ACC112 (cell line): ENCODE measurements around the gene LRP1B.
"Not testable (repeated sequence)": the region's sequence is repeated elsewhere in the genome, so short reads cannot be mapped to it uniquely, and the experiment has no call there.

Source experiments
- H2AFZ ChIP-seq: fragments of 200-600 bp; sonication (generic); one replicate; pipeline ENCODE4 v1.6.0; 2017; ENCODE audit warnings: antibody characterized with exemption, low read length; ENCODE audit not compliant: unreplicated experiment
- H3K27ac ChIP-seq: fragments of 200-600 bp; sonication (generic); 2 replicates; pipeline ENCODE4 v1.5.1; 2014; ENCODE audit warnings: low read depth, mild to moderate bottlenecking, antibody characterized with exemption, low read length, moderate library complexity
- H3K27me3 ChIP-seq: fragments of 200-600 bp; sonication (generic); 2 replicates; pipeline ENCODE4 v1.6.1; 2014; ENCODE audit warnings: mild to moderate bottlenecking, antibody characterized with exemption, low read length, moderate library complexity, mixed read lengths; ENCODE audit not compliant: insufficient read depth
- H3K36me3 ChIP-seq: fragments of 200-600 bp; sonication (generic); 2 replicates; pipeline ENCODE4 v1.6.1; 2016; ENCODE audit warnings: mild to moderate bottlenecking, antibody characterized with exemption, low read length, moderate library complexity, mixed read lengths; ENCODE audit not compliant: insufficient read depth
- H3K4me1 ChIP-seq: fragments of 200-600 bp; sonication (generic); one replicate; pipeline ENCODE4 v1.6.1; 2016; ENCODE audit warnings: low read length, mixed read lengths; ENCODE audit not compliant: insufficient read depth, unreplicated experiment, control insufficient read depth
- H3K4me3 ChIP-seq: fragments of 200-600 bp; sonication (generic); 2 replicates; pipeline ENCODE4 v1.5.1; 2014; ENCODE audit warnings: mild to moderate bottlenecking, low read depth, low read length
- H3K79me2 ChIP-seq: fragments of 200-600 bp; sonication (generic); one replicate; pipeline ENCODE4 v1.6.0; 2016; ENCODE audit warnings: low read length; ENCODE audit not compliant: control insufficient read depth, unreplicated experiment, insufficient read depth

Gene LRP1B

GRCh38 chr2:140667203-140667602, 1463.6 kb downstream of the LRP1B start:
- no peaks in the 10 kb centered on the region for H3K36me3 ChIP-seq
- H3K4me3 ChIP-seq = no peak overlapping the region
- no peaks in the 10 kb centered on the region for H3K27me3 ChIP-seq
- H2AFZ ChIP-seq = no peak overlapping the region
- H3K27ac ChIP-seq = no peak overlapping the region
- H3K79me2 ChIP-seq = no peaks in the 10 kb centered on the region
- H3K4me1 ChIP-seq = no peaks in the 10 kb centered on the region

GRCh38 chr2:140662504-140662903, 1468.3 kb downstream of the LRP1B start:
- Histone ChIP-seq H2AFZ (no peak overlapping the region), H3K4me3 (no peak overlapping the region), H3K79me2 (no peaks in the 10 kb centered on the region), H3K27ac (no peak overlapping the region), H3K4me1 (peaks cover 3% of the 10 kb centered on the region), H3K27me3 (no peaks in the 10 kb centered on the region), H3K36me3 (no peaks in the 10 kb centered on the region)

GRCh38 chr2:140658760-140659692, 1471.8 kb downstream of the LRP1B start:
- H3K4me3 ChIP-seq = no peak overlapping the region
- no peaks in the 10 kb centered on the region for H3K79me2 ChIP-seq
- peaks cover 16% of the 10 kb centered on the region for H3K4me1 ChIP-seq
- H3K27me3 ChIP-seq = no peaks in the 10 kb centered on the region
- H2AFZ ChIP-seq = no peak overlapping the region
- no peaks in the 10 kb centered on the region for H3K36me3 ChIP-seq
- no peak overlapping the region for H3K27ac ChIP-seq

GRCh38 chr2:140657657-140658056, 1473.2 kb downstream of the LRP1B start:
- no peaks in the 10 kb centered on the region for H3K79me2 ChIP-seq
- H3K27me3 ChIP-seq = no peaks in the 10 kb centered on the region
- H3K4me1 ChIP-seq = peaks cover 16% of the 10 kb centered on the region
- no peak overlapping the region for H3K4me3 ChIP-seq
- H3K36me3 ChIP-seq = no peaks in the 10 kb centered on the region
- H3K27ac ChIP-seq = no peak overlapping the region
- H2AFZ ChIP-seq = no peak overlapping the region

- H2AFZ ChIP-seq = no peak overlapping the region
- no peaks in the 10 kb centered on the region for H3K36me3 ChIP-seq
- H3K27ac ChIP-seq = no peak overlapping the region
- no peaks in the 10 kb centered on the region for H3K27me3 ChIP-seq
- no peaks in the 10 kb centered on the region for H3K79me2 ChIP-seq
- H3K4me1 ChIP-seq = peaks cover 21% of the 10 kb centered on the region
- no peak overlapping the region for H3K4me3 ChIP-seq
Measured at GRCh38 chr2:140654565-140654964, 1476.3 kb downstream of the LRP1B start.

GRCh38 chr2:140650825-140651224, 1480.0 kb downstream of the LRP1B start:
- Histone ChIP-seq H3K4me3 (no peak overlapping the region), H3K27ac (peak overlapping the region; percentile 53), H3K4me1 (peaks cover 4% of the 10 kb centered on the region), H2AFZ (no peak overlapping the region), H3K27me3 (no peaks in the 10 kb centered on the region), H3K79me2 (no peaks in the 10 kb centered on the region), H3K36me3 (no peaks in the 10 kb centered on the region)

GRCh38 chr2:140650134-140650533, 1480.7 kb downstream of the LRP1B start:
- not testable (repeated sequence) for H2AFZ ChIP-seq, H3K79me2 ChIP-seq, H3K27ac ChIP-seq, H3K27me3 ChIP-seq, H3K4me1 ChIP-seq, H3K4me3 ChIP-seq, H3K36me3 ChIP-seq

- no peaks in the 10 kb centered on the region for H3K27me3 ChIP-seq
- no peak overlapping the region for H2AFZ ChIP-seq
- H3K79me2 ChIP-seq = no peaks in the 10 kb centered on the region
- H3K27ac ChIP-seq = no peak overlapping the region
- peaks cover 14% of the 10 kb centered on the region for H3K4me1 ChIP-seq
- H3K4me3 ChIP-seq = no peak overlapping the region
- no peaks in the 10 kb centered on the region for H3K36me3 ChIP-seq
Measured at GRCh38 chr2:140648393-140648792, 1482.4 kb downstream of the LRP1B start.

GRCh38 chr2:140643761-140644187, 1487.0 kb downstream of the LRP1B start:
- no peaks in the 10 kb centered on the region for H3K36me3 ChIP-seq
- peak overlapping the region; percentile 87 for H3K27ac ChIP-seq

GRCh38 chr2:140641163-140641562, 1489.7 kb downstream of the LRP1B start:
- peak overlapping the region; percentile 8 for H2AFZ ChIP-seq
- H3K27me3 ChIP-seq = no peaks in the 10 kb centered on the region
- H3K4me1 ChIP-seq = peaks cover 14% of the 10 kb centered on the region
- H3K27ac ChIP-seq = no peak overlapping the region
- peak overlapping the region; percentile 35 for H3K4me3 ChIP-seq
- no peaks in the 10 kb centered on the region for H3K36me3 ChIP-seq
- H3K79me2 ChIP-seq = no peaks in the 10 kb centered on the region

More at GRCh38 chr2:140643761-140644187, 1487.0 kb downstream of the LRP1B start:
- Histone ChIP-seq H2AFZ (peak overlapping the region; percentile 76), H3K79me2 (no peaks in the 10 kb centered on the region), H3K4me3 (peak overlapping the region; percentile 60), H3K4me1 (peaks cover 14% of the 10 kb centered on the region), H3K27me3 (no peaks in the 10 kb centered on the region)

- Histone ChIP-seq H3K27me3 (no peaks in the 10 kb centered on the region), H2AFZ (no peak overlapping the region), H3K27ac (no peak overlapping the region), H3K79me2 (no peaks in the 10 kb centered on the region), H3K4me1 (peaks cover 12% of the 10 kb centered on the region), H3K36me3 (no peaks in the 10 kb centered on the region), H3K4me3 (no peak overlapping the region)
Measured at GRCh38 chr2:140639628-140640027, 1491.2 kb downstream of the LRP1B start.
